SK-N-SH (cell line): ENCODE results near the gene PET100.

Experiments
- CTCF ChIP-seq: fragments of 200-600 bp; sonication (generic); IDR thresholded peaks from 2 replicates; pipeline ENCODE4 v1.6.1; 2017; ENCODE audit warnings: antibody characterized with exemption, mild to moderate bottlenecking, moderate library complexity
- EP300 ChIP-seq, 2 experiments: IDR thresholded peaks; 2 replicates each; pipeline versions ENCODE4 v1.4.0 to v1.6.1; 2012; ENCODE audit warnings: borderline replicate concordance in 1 of 2, low read depth in 1 of 2, low read length in 1 of 2
- FOXJ3 ChIP-seq: sonication (generic); formaldehyde crosslinking; IDR thresholded peaks from 2 replicates; pipeline ENCODE4 v1.5.1; 2020; ENCODE audit warnings: mild to moderate bottlenecking, missing genetic modification reagents
- FOXM1 ChIP-seq: IDR thresholded peaks from 2 replicates; pipeline ENCODE4 v1.4.0; 2012; ENCODE audit warnings: low read depth, mild to moderate bottlenecking
- NFIC ChIP-seq: IDR thresholded peaks from 2 replicates; pipeline ENCODE4 v1.4.0; 2012; ENCODE audit warnings: borderline replicate concordance
- POLR2AphosphoS5 ChIP-seq: IDR thresholded peaks from 2 replicates; pipeline ENCODE4 v1.6.1; 2012; ENCODE audit warnings: low read depth, low read length
- RXRA ChIP-seq: IDR thresholded peaks from 2 replicates; pipeline ENCODE4 v1.4.0; 2012; ENCODE audit warnings: low read depth, mild to moderate bottlenecking, borderline replicate concordance
- SIN3A ChIP-seq: IDR thresholded peaks from 2 replicates; pipeline ENCODE4 v1.6.1; 2012; ENCODE audit warnings: low read depth, mild to moderate bottlenecking, low read length, moderate library complexity, borderline replicate concordance
- SMC3 ChIP-seq: IDR thresholded peaks from 2 replicates; pipeline ENCODE4 v1.6.1; 2012; ENCODE audit warnings: low read depth, low read length, improper control_type of control experiment
- TAF1 ChIP-seq: IDR thresholded peaks from 2 replicates; pipeline ENCODE4 v1.6.1; 2012; ENCODE audit warnings: low read depth, mild to moderate bottlenecking, low read length, moderate library complexity, borderline replicate concordance
- YY1 ChIP-seq: IDR thresholded peaks from 2 replicates; pipeline ENCODE4 v1.4.0; 2012; ENCODE audit warnings: low read depth, mild to moderate bottlenecking
- TF ChIP-seq, protein P1 (sequence below): IDR thresholded peaks from 2 replicates; pipeline ENCODE4 v1.4.0; 2012; ENCODE audit warnings: low read depth, borderline replicate concordance

DNA sequence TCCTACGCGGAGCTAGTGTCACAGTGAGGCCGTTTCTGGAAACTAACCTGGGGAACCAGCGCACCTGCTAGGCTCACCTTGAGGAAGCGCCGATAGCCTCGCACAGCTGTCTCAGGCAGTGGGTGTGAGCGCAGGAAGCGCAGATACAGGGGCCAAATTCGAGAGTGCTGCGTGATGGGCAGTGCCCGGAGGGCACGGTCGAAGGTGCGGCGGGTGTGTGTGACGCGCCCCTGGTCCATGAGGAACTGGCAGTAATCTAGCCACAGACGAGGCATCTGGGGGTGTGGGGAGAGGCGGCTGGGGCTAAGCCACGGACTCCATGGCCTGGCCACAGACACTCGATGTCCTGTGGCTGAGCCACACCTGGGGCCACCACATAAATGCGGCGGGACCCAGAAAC, 2.4 kb upstream of the PET100 start:
- no peak for TF ChIP-seq SIN3A
- TF ChIP-seq CTCF, result no peak
- TF ChIP-seq EP300 (IDR thresholded peaks at IDR 0.05; ENCODE audit: borderline replicate concordance in 1 of 2, low read depth in 1 of 2, low read length in 1 of 2), result no peak
- no peak for TF ChIP-seq POLR2AphosphoS5
- TF ChIP-seq, protein P1, sequence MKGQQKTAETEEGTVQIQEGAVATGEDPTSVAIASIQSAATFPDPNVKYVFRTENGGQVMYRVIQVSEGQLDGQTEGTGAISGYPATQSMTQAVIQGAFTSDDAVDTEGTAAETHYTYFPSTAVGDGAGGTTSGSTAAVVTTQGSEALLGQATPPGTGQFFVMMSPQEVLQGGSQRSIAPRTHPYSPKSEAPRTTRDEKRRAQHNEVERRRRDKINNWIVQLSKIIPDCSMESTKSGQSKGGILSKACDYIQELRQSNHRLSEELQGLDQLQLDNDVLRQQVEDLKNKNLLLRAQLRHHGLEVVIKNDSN, result no peak
- TF ChIP-seq FOXJ3, result no peak
- no peak for TF ChIP-seq NFIC
- no peak for TF ChIP-seq TAF1
- TF ChIP-seq FOXM1, result no peak
- TF ChIP-seq YY1, result no peak
- no peak for TF ChIP-seq RXRA
- no peak for TF ChIP-seq SMC3
